ENCODE measurements around the gene CDKN2B-AS1. TPM values are rescaled to one million over a fixed set of nuclear protein-coding genes. Genes with fewer than 3 reads are reported as not detected.

The CDKN2B-AS1 gene
- total RNA-seq, 1 donor from 2014 or later, result 0.36 TPM

- H3K27me3 Mint-ChIP-seq (ENCODE audit: unreplicated experiment), result peaks cover 2% of the 10 kb centered on the region
- peak overlapping the region; percentile 82 for H3K27ac Mint-ChIP-seq (ENCODE audit: unreplicated experiment)
- TF ChIP-seq CTCF (IDR thresholded peaks at IDR 0.05; ENCODE audit: unreplicated experiment), result no peak
- peaks cover 33% of the 10 kb centered on the region for H3K4me1 Mint-ChIP-seq (ENCODE audit: unreplicated experiment)
- H3K4me3 Mint-ChIP-seq (ENCODE audit: unreplicated experiment), result no peak overlapping the region
- no peaks in the 10 kb centered on the region for H3K36me3 Mint-ChIP-seq (ENCODE audit: low read depth, unreplicated experiment)
- DNase-seq (ENCODE audit: low spot score), result no peak
- H3K9me3 Mint-ChIP-seq (ENCODE audit: unreplicated experiment), result no peaks in the 10 kb centered on the region
Observed at GRCh38 chr9:22157276-22157675, 162.7 kb downstream of the CDKN2B-AS1 start.

- H3K27me3 Mint-ChIP-seq (ENCODE audit: unreplicated experiment), result peaks cover 3% of the 10 kb centered on the region
- peak overlapping the region; percentile 90 for H3K27ac Mint-ChIP-seq (ENCODE audit: unreplicated experiment)
- H3K4me3 Mint-ChIP-seq (ENCODE audit: unreplicated experiment), result no peak overlapping the region
- H3K4me1 Mint-ChIP-seq (ENCODE audit: unreplicated experiment), result peaks cover 33% of the 10 kb centered on the region
- TF ChIP-seq CTCF (IDR thresholded peaks at IDR 0.05; ENCODE audit: unreplicated experiment), result no peak
- DNase-seq (ENCODE audit: low spot score), result no peak
- H3K36me3 Mint-ChIP-seq (ENCODE audit: low read depth, unreplicated experiment), result no peaks in the 10 kb centered on the region
- no peaks in the 10 kb centered on the region for H3K9me3 Mint-ChIP-seq (ENCODE audit: unreplicated experiment)
Observed at GRCh38 chr9:22157828-22158227, 163.2 kb downstream of the CDKN2B-AS1 start.

GRCh38 chr9:22158271-22158670 is 163.7 kb downstream of the CDKN2B-AS1 start:
- peak overlapping the region; percentile 90 for H3K27ac Mint-ChIP-seq (ENCODE audit: unreplicated experiment)

GRCh38 chr9:22158927-22159346 is 164.3 kb downstream of the CDKN2B-AS1 start:
- peak overlapping the region; percentile 44 for H3K27ac Mint-ChIP-seq (ENCODE audit: unreplicated experiment)
- H3K4me1 Mint-ChIP-seq (ENCODE audit: unreplicated experiment), result peaks cover 33% of the 10 kb centered on the region
- no peaks in the 10 kb centered on the region for H3K36me3 Mint-ChIP-seq (ENCODE audit: low read depth, unreplicated experiment)
- DNase-seq (ENCODE audit: low spot score), result peak; percentile 12
- TF ChIP-seq CTCF (IDR thresholded peaks at IDR 0.05; ENCODE audit: unreplicated experiment), result no peak
- H3K4me3 Mint-ChIP-seq (ENCODE audit: unreplicated experiment), result no peak overlapping the region
- H3K27me3 Mint-ChIP-seq (ENCODE audit: unreplicated experiment), result peaks cover 3% of the 10 kb centered on the region
- no peaks in the 10 kb centered on the region for H3K9me3 Mint-ChIP-seq (ENCODE audit: unreplicated experiment)

More at GRCh38 chr9:22158271-22158670, 163.7 kb downstream of the CDKN2B-AS1 start:
- H3K4me1 Mint-ChIP-seq (ENCODE audit: unreplicated experiment), result peaks cover 33% of the 10 kb centered on the region
- no peak overlapping the region for H3K4me3 Mint-ChIP-seq (ENCODE audit: unreplicated experiment)
- DNase-seq (ENCODE audit: low spot score), result no peak
- TF ChIP-seq CTCF (IDR thresholded peaks at IDR 0.05; ENCODE audit: unreplicated experiment), result no peak
- H3K36me3 Mint-ChIP-seq (ENCODE audit: low read depth, unreplicated experiment), result no peaks in the 10 kb centered on the region
- H3K27me3 Mint-ChIP-seq (ENCODE audit: unreplicated experiment), result peaks cover 3% of the 10 kb centered on the region
- no peaks in the 10 kb centered on the region for H3K9me3 Mint-ChIP-seq (ENCODE audit: unreplicated experiment)

GRCh38 chr9:22159586-22159985 is 165.0 kb downstream of the CDKN2B-AS1 start:
- no peak for TF ChIP-seq CTCF (IDR thresholded peaks at IDR 0.05; ENCODE audit: unreplicated experiment)
- Mint-ChIP-seq H3K27me3 (ENCODE audit: unreplicated experiment) (peaks cover 3% of the 10 kb centered on the region), H3K36me3 (ENCODE audit: low read depth, unreplicated experiment) (no peaks in the 10 kb centered on the region), H3K27ac (ENCODE audit: unreplicated experiment) (peak overlapping the region; percentile 38), H3K9me3 (ENCODE audit: unreplicated experiment) (no peaks in the 10 kb centered on the region), H3K4me1 (ENCODE audit: unreplicated experiment) (peaks cover 33% of the 10 kb centered on the region), H3K4me3 (ENCODE audit: unreplicated experiment) (no peak overlapping the region)
- no peak for DNase-seq (ENCODE audit: low spot score)

Measured in endothelial cell (in vitro differentiated cells).